Measurements from ENCODE around the gene PCCA. TPM values are rescaled to one million over a fixed set of nuclear protein-coding genes. Genes with fewer than 3 reads are reported as not detected.

Gene PCCA, protein sequence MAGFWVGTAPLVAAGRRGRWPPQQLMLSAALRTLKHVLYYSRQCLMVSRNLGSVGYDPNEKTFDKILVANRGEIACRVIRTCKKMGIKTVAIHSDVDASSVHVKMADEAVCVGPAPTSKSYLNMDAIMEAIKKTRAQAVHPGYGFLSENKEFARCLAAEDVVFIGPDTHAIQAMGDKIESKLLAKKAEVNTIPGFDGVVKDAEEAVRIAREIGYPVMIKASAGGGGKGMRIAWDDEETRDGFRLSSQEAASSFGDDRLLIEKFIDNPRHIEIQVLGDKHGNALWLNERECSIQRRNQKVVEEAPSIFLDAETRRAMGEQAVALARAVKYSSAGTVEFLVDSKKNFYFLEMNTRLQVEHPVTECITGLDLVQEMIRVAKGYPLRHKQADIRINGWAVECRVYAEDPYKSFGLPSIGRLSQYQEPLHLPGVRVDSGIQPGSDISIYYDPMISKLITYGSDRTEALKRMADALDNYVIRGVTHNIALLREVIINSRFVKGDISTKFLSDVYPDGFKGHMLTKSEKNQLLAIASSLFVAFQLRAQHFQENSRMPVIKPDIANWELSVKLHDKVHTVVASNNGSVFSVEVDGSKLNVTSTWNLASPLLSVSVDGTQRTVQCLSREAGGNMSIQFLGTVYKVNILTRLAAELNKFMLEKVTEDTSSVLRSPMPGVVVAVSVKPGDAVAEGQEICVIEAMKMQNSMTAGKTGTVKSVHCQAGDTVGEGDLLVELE
- 33.9 and 41.0 TPM in 2 replicates for total RNA-seq

DNA sequence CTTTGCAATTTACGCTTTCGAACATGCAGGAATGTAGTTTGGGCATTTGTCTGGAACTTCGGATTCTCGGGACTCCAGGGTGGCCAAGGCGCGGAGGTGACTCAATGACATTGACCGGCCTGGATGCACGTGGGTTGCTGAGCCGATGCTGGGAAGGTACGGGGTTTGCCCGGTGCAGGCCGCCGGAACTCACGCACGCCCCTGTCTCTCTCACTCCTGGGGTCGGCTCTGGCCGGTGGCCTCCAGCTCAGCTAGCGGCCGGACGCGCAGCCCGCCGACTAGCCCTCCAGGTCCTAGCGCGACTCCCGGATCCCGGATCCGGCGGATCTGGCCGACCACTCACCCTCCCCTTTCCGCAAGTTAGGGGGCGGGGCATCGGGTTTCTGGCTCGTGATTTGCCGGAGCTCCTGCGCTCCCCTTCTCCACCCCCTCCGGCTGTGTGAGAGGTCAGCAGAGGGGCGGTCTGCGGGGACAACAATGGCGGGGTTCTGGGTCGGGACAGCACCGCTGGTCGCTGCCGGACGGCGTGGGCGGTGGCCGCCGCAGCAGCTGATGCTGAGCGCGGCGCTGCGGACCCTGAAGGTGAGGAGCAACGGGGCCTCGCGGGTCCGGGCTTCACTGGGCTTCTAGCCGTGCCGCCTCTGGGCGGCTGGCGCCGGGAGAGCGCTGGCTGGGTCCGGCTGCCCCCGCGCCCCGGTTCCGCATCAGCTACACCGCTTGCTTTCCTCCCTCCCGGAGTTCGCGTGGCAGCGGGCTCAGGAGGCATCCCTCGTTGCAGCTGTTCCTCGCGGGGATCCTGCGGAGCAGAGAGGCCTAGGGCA is at the start of gene PCCA:
Gene PCCA (plus strand): TSS at position 450 of the 821 bp plus-strand sequence. CDS start 28 bp downstream, at position 478.

Other genes starting within 250 kb of the PCCA start
- gene ZIC5, start 117.3 kb upstream of the PCCA start, total RNA-seq: not detected in 2 replicates
- gene ZIC2, start 107.3 kb upstream of the PCCA start, total RNA-seq: not detected in 2 replicates

All from smooth muscle cell of the umbilical artery (primary cell).